ENCODE measurements around the gene SYTL3.

The SYTL3 gene

GRCh38 chr6:158684745-158685324 lies 35.0 kb downstream of the SYTL3 start:
- no peak for DNase-seq (ENCODE audit: extremely low read depth, insufficient read length)
- Histone ChIP-seq H3K36me3 (ENCODE audit: control insufficient read depth, insufficient read depth, low read length) (no peaks in the 10 kb centered on the region; the same call in 1 of the 2 replicates), H3K4me3 (replicated peaks; ENCODE audit: low read depth, low read length) (no peak overlapping the region), H3K27me3 (replicated peaks; ENCODE audit: control insufficient read depth, insufficient read depth, low read length) (no peaks in the 10 kb centered on the region)
- no peak for TF ChIP-seq CTCF (IDR thresholded peaks at IDR 0.05; ENCODE audit: insufficient read depth, low read length, poor library complexity, severe bottlenecking)

GRCh38 chr6:158686311-158686710 lies 36.5 kb downstream of the SYTL3 start:
- H3K27me3 ChIP-seq (replicated peaks; ENCODE audit: control insufficient read depth, insufficient read depth, low read length), result no peaks in the 10 kb centered on the region
- no peak for DNase-seq (ENCODE audit: extremely low read depth, insufficient read length)
- H3K4me3 ChIP-seq (replicated peaks; ENCODE audit: low read depth, low read length), result no peak overlapping the region
- H3K36me3 ChIP-seq (ENCODE audit: control insufficient read depth, insufficient read depth, low read length), result no peaks in the 10 kb centered on the region; the same call in 1 of the 2 replicates
- TF ChIP-seq CTCF (IDR thresholded peaks at IDR 0.05; ENCODE audit: insufficient read depth, low read length, poor library complexity, severe bottlenecking), result no peak

- TF ChIP-seq CTCF (IDR thresholded peaks at IDR 0.05; ENCODE audit: insufficient read depth, low read length, poor library complexity, severe bottlenecking), result no peak
- Histone ChIP-seq H3K36me3 (ENCODE audit: control insufficient read depth, insufficient read depth, low read length) (no peaks in the 10 kb centered on the region; the same call in 1 of the 2 replicates), H3K27me3 (replicated peaks; ENCODE audit: control insufficient read depth, insufficient read depth, low read length) (no peaks in the 10 kb centered on the region), H3K4me3 (replicated peaks; ENCODE audit: low read depth, low read length) (no peak overlapping the region)
- DNase-seq (ENCODE audit: extremely low read depth, insufficient read length), result no peak
These were observed 37.0 kb downstream of the SYTL3 start for GRCh38 chr6:158686791-158687381.

GRCh38 chr6:158687506-158687905 lies 37.7 kb downstream of the SYTL3 start:
- Histone ChIP-seq H3K36me3 (ENCODE audit: control insufficient read depth, insufficient read depth, low read length) (no peaks in the 10 kb centered on the region; the same call in 1 of the 2 replicates), H3K27me3 (replicated peaks; ENCODE audit: control insufficient read depth, insufficient read depth, low read length) (no peaks in the 10 kb centered on the region), H3K4me3 (replicated peaks; ENCODE audit: low read depth, low read length) (no peak overlapping the region)
- no peak for DNase-seq (ENCODE audit: extremely low read depth, insufficient read length)
- no peak for TF ChIP-seq CTCF (IDR thresholded peaks at IDR 0.05; ENCODE audit: insufficient read depth, low read length, poor library complexity, severe bottlenecking)

GRCh38 chr6:158688860-158689259 lies 39.0 kb downstream of the SYTL3 start:
- no peak for DNase-seq (ENCODE audit: extremely low read depth, insufficient read length)
- no peak for TF ChIP-seq CTCF (IDR thresholded peaks at IDR 0.05; ENCODE audit: insufficient read depth, low read length, poor library complexity, severe bottlenecking)
- H3K27me3 ChIP-seq (replicated peaks; ENCODE audit: control insufficient read depth, insufficient read depth, low read length), result no peaks in the 10 kb centered on the region
- H3K4me3 ChIP-seq (replicated peaks; ENCODE audit: low read depth, low read length), result no peak overlapping the region
- no peaks in the 10 kb centered on the region for H3K36me3 ChIP-seq (ENCODE audit: control insufficient read depth, insufficient read depth, low read length)

All from GM06990 (cell line).